BJ (cell line): ENCODE data around the gene TPGS2. TPM values are rescaled to one million over a fixed set of nuclear protein-coding genes. Genes with fewer than 3 reads are reported as not detected.
A peak's percentile ranks its signal among the peaks of the same experiment; 100 is the strongest.

Experiments
- CTCF ChIA-PET: fragments of 350-600 bp; formaldehyde crosslinking; extraction: SDS; loops from one replicate; lab custom pipeline; 2021; ENCODE audit warnings: antibody characterized with exemption, inconsistent platforms; lab: Yijun Ruan, JAX
- POLR2A ChIA-PET: fragments of 300-600 bp; sonication (Branson Sonifier 250); formaldehyde crosslinking; extraction: SDS; loops from one replicate; lab custom pipeline; 2021; ENCODE audit warnings: antibody characterized with exemption; lab: Charles Lee
- DNase-seq: peaks from one replicate; pipeline ENCODE4 v3.0.0-alpha.2; 2011; ENCODE audit warnings: low read depth
- H3K27me3 ChIP-seq: 2 replicates; pipeline ENCODE4 v1.6.0; 2011; ENCODE audit warnings: low read length; ENCODE audit not compliant: control insufficient read depth, insufficient read depth
- H3K36me3 ChIP-seq: 2 replicates; pipeline ENCODE4 v1.5.1; 2011; ENCODE audit warnings: low read length; ENCODE audit not compliant: control insufficient read depth, insufficient read depth
- H3K4me3 ChIP-seq: 2 replicates; pipeline ENCODE4 v1.5.1; 2011; ENCODE audit warnings: low read depth, mild to moderate bottlenecking, control low read depth, low read length
- CTCF ChIP-seq: IDR thresholded peaks from 2 replicates; pipeline ENCODE4 v1.5.1; 2011; ENCODE audit warnings: low read depth, mild to moderate bottlenecking, control low read depth, inconsistent platforms, low read length, moderate library complexity; ENCODE audit not compliant: insufficient read depth
- polyA plus RNA-seq: library from polyadenylated mRNA; depleted of rRNA; stranded (reverse); fragments of >200 nt; gene quantifications from 2 replicates; pipeline ENCODE4 v1.2.3, GENCODE V29; 2011

Gene TPGS2
- polyA plus RNA-seq, 1 experiment = 287 TPM

GRCh38 chr18:36826556-36826955 lies 2.2 kb downstream of the TPGS2 start:
- Histone ChIP-seq H3K4me3 (no peak overlapping the region), H3K27me3 (no peaks in the 10 kb centered on the region), H3K36me3 (0 out of 2 replicates have a peak, but pooled peaks cover 1% of the 10 kb centered on the region)
- DNase-seq = no peak
- CTCF ChIA-PET = interaction anchor here (0.6 to 0.9 kb wide), 2 partner anchors 18 to 42 kb away, joined by 3 to 4 read pairs; no protein-coding TSS in a partner anchor
- no peak for TF ChIP-seq CTCF
- POLR2A ChIA-PET = interaction anchor here (0.6 kb wide), 1 partner anchor 34 kb away, joined by 5 read pairs; no protein-coding TSS in a partner anchor

GRCh38 chr18:36825526-36825925 lies 3.3 kb downstream of the TPGS2 start:
- Histone ChIP-seq H3K4me3 (no peak overlapping the region), H3K27me3 (no peaks in the 10 kb centered on the region), H3K36me3 (0 out of 2 replicates have a peak, but pooled peaks cover 1% of the 10 kb centered on the region)
- ChIA-PET CTCF (interaction anchor here (1.0 kb wide), 1 partner anchor 432 kb away, joined by 3 read pairs; no protein-coding TSS in a partner anchor), POLR2A (no interaction called here)
- TF ChIP-seq CTCF = no peak
- no peak for DNase-seq

GRCh38 chr18:36821681-36822080 lies 7.1 kb downstream of the TPGS2 start:
- peaks cover 3% of the 10 kb centered on the region; the same call in 1 of the 2 replicates for H3K36me3 ChIP-seq
- ChIA-PET CTCF (interaction anchor here (0.9 kb wide), 1 partner anchor 8 kb away, joined by 3 read pairs; no protein-coding TSS in a partner anchor), POLR2A (no interaction called here)
- no peaks in the 10 kb centered on the region for H3K27me3 ChIP-seq
- DNase-seq = no peak
- H3K4me3 ChIP-seq = no peak overlapping the region
- 0 out of 2 replicates have a peak, but pooled peaks have one; percentile 7 for TF ChIP-seq CTCF

- DNase-seq = no peak
- H3K36me3 ChIP-seq = peaks cover 3% of the 10 kb centered on the region; the same call in 1 of the 2 replicates
- TF ChIP-seq CTCF = no peak
- no peak overlapping the region for H3K4me3 ChIP-seq
- no peaks in the 10 kb centered on the region for H3K27me3 ChIP-seq
- POLR2A ChIA-PET = no interaction called here
- CTCF ChIA-PET = no interaction called here
These were observed 9.2 kb downstream of the TPGS2 start for GRCh38 chr18:36819621-36820020.

- POLR2A ChIA-PET = no interaction called here
These were observed 10.2 kb downstream of the TPGS2 start for GRCh38 chr18:36818652-36819051.

More at GRCh38 chr18:36818652-36819051, 10.2 kb downstream of the TPGS2 start:
- peaks cover 3% of the 10 kb centered on the region; the same call in 1 of the 2 replicates for H3K36me3 ChIP-seq
- CTCF ChIA-PET = interaction anchor here (0.9 kb wide), 1 partner anchor 10 kb away, joined by 3 read pairs; no protein-coding TSS in a partner anchor
- TF ChIP-seq CTCF = no peak
- no peak for DNase-seq
- no peaks in the 10 kb centered on the region for H3K27me3 ChIP-seq
- H3K4me3 ChIP-seq = no peak overlapping the region
